Fibroblast of villous mesenchyme (primary cell): ENCODE results near the gene DYNC2LI1. TPM values are rescaled to one million over a fixed set of nuclear protein-coding genes. Genes with fewer than 3 reads are reported as not detected.

Experiments
- DNase-seq: peaks from one replicate; pipeline ENCODE4 v3.0.0-alpha.2; 2010; ENCODE audit warnings: low read depth
- H3K4me3 ChIP-seq: 2 replicates; pipeline ENCODE4 v1.5.1; 2011; ENCODE audit warnings: low read depth, mild to moderate bottlenecking, low read length
- CTCF ChIP-seq: IDR thresholded peaks from 2 replicates; pipeline ENCODE4 v1.5.1; 2012; ENCODE audit warnings: low read depth, mild to moderate bottlenecking, low read length; ENCODE audit not compliant: insufficient read depth
- total RNA-seq: library from RNA; depleted of rRNA; stranded (reverse); fragments of >200 nt; gene quantifications from 2 replicates; pipeline ENCODE4 v1.2.3, GENCODE V29; 2012

DYNC2LI1 gene
- total RNA-seq, 1 donor = 28.9 TPM

- no peak overlapping the region for H3K4me3 ChIP-seq
- no peak for DNase-seq
- TF ChIP-seq CTCF = no peak
These were observed 68.4 kb downstream of the DYNC2LI1 start for GRCh38 chr2:43841949-43842865.

GRCh38 chr2:43842866-43843226, 69.0 kb downstream of the DYNC2LI1 start:
- TF ChIP-seq CTCF = no peak
- DNase-seq = no peak
- H3K4me3 ChIP-seq = no peak overlapping the region

- DNase-seq = no peak
- TF ChIP-seq CTCF = no peak
- H3K4me3 ChIP-seq = no peak overlapping the region
These were observed 71.3 kb downstream of the DYNC2LI1 start for GRCh38 chr2:43845181-43845580.

GRCh38 chr2:43846140-43846793, 72.4 kb downstream of the DYNC2LI1 start:
- H3K4me3 ChIP-seq = no peak overlapping the region
- no peak for TF ChIP-seq CTCF
- DNase-seq = no peak

GRCh38 chr2:43848214-43848613, 74.4 kb downstream of the DYNC2LI1 start:
- DNase-seq = peak; percentile 71

More at GRCh38 chr2:43848214-43848613, 74.4 kb downstream of the DYNC2LI1 start:
- no peak for TF ChIP-seq CTCF
- no peak overlapping the region for H3K4me3 ChIP-seq
